Mesenchymal stem cell (in vitro differentiated cells and primary cell): ENCODE measurements around the gene CELSR1.

ENCODE experiments used
- DNase-seq: peaks from one replicate; pipeline ENCODE4 v3.0.0-alpha.2; 2013
- H2AFZ ChIP-seq: one replicate; pipeline ENCODE4 v1.6.1; 2013; ENCODE audit warnings: low read depth, mild to moderate bottlenecking, control low read depth, inconsistent platforms, low read length, moderate library complexity
- H2AK5ac ChIP-seq: 2 replicates; pipeline ENCODE4 v1.6.1; 2013; ENCODE audit warnings: low read length, moderate library complexity, mild to moderate bottlenecking, inconsistent platforms; ENCODE audit not compliant: severe bottlenecking
- H2BK120ac ChIP-seq: one replicate; pipeline ENCODE4 v1.6.1; 2013; ENCODE audit warnings: low read depth, mild to moderate bottlenecking, inconsistent platforms, low read length, moderate library complexity
- H2BK12ac ChIP-seq, 2 experiments: one replicate each; pipeline ENCODE4 v1.6.1; 2013; ENCODE audit warnings: inconsistent platforms in 2 of 2, low read length in 2 of 2, mild to moderate bottlenecking in 2 of 2, moderate library complexity in 2 of 2, control low read depth in 1 of 2
- H2BK15ac ChIP-seq: one replicate; pipeline ENCODE4 v1.6.1; 2013; ENCODE audit warnings: mild to moderate bottlenecking, low read depth, inconsistent platforms; ENCODE audit not compliant: poor library complexity, severe bottlenecking
- H2BK5ac ChIP-seq: 2 replicates; pipeline ENCODE4 v1.6.1; 2013; ENCODE audit warnings: low read depth, mild to moderate bottlenecking, low read length, control low read depth, inconsistent platforms; ENCODE audit not compliant: poor library complexity, severe bottlenecking
- H3K14ac ChIP-seq, 2 experiments: one replicate each; pipeline ENCODE4 v1.6.1; 2013; ENCODE audit warnings: inconsistent platforms in 2 of 2, low read length in 2 of 2, control low read depth in 1 of 2, mild to moderate bottlenecking in 1 of 2, moderate library complexity in 1 of 2
- H3K18ac ChIP-seq, 2 experiments: one replicate each; pipeline ENCODE4 v1.6.1; 2013; ENCODE audit warnings: inconsistent platforms in 2 of 2, low read length in 2 of 2, control low read depth in 1 of 2, low read depth in 1 of 2, mild to moderate bottlenecking in 1 of 2
- H3K23ac ChIP-seq, 2 experiments: one replicate each; pipeline ENCODE4 v1.6.1; 2013; ENCODE audit warnings: inconsistent platforms in 2 of 2, low read length in 2 of 2, mild to moderate bottlenecking in 2 of 2, moderate library complexity in 2 of 2, control low read depth in 1 of 2
- H3K27ac ChIP-seq: 2 replicates; pipeline ENCODE4 v1.5.1; 2013; ENCODE audit warnings: mild to moderate bottlenecking, moderate library complexity, low read length, control low read depth, inconsistent platforms; ENCODE audit not compliant: poor library complexity, severe bottlenecking
- H3K27me3 ChIP-seq, 2 experiments: 2 replicates each; pipeline versions ENCODE4 v1.6.1 to v1.7.0; 2013; ENCODE audit warnings: low read length in 2 of 2, mild to moderate bottlenecking in 2 of 2, moderate library complexity in 2 of 2, control low read depth in 1 of 2, inconsistent platforms in 1 of 2; ENCODE audit not compliant: control insufficient read depth in 1 of 2, insufficient read depth in 1 of 2
- H3K36me3 ChIP-seq, 2 experiments: 2 replicates each; pipeline versions ENCODE4 v1.6.1 to v1.7.0; 2013; ENCODE audit warnings: low read length in 2 of 2, control low read depth in 1 of 2, inconsistent platforms in 1 of 2, low read depth in 1 of 2, mild to moderate bottlenecking in 1 of 2; ENCODE audit not compliant: insufficient read depth in 2 of 2, control insufficient read depth in 1 of 2
- H3K4ac ChIP-seq, 2 experiments: one replicate each; pipeline ENCODE4 v1.6.1; 2013; ENCODE audit warnings: inconsistent platforms in 2 of 2, low read length in 2 of 2, mild to moderate bottlenecking in 2 of 2, moderate library complexity in 2 of 2, control low read depth in 1 of 2, low read depth in 1 of 2
- H3K4me1 ChIP-seq: 2 replicates; pipeline ENCODE4 v1.6.1; 2013; ENCODE audit warnings: low read depth, low read length, control low read depth; ENCODE audit not compliant: control insufficient read depth, insufficient read depth
- H3K4me2 ChIP-seq: 2 replicates; pipeline ENCODE4 v1.6.1; 2013; ENCODE audit warnings: low read length, mild to moderate bottlenecking, inconsistent platforms; ENCODE audit not compliant: poor library complexity, severe bottlenecking
- H3K4me3 ChIP-seq, 2 experiments: 2 replicates each; pipeline versions ENCODE4 v1.5.1 to v1.7.0; 2013; ENCODE audit warnings: low read length in 2 of 2, mild to moderate bottlenecking in 2 of 2, control low read depth in 1 of 2, low read depth in 1 of 2; ENCODE audit not compliant: insufficient read depth in 1 of 2
- H3K79me1 ChIP-seq: replicated peaks from 2 replicates; pipeline ENCODE4 v1.6.1; 2013; ENCODE audit warnings: mild to moderate bottlenecking, control low read depth, low read length, inconsistent platforms; ENCODE audit not compliant: poor library complexity, severe bottlenecking
- H3K9ac ChIP-seq: 2 replicates; pipeline ENCODE4 v1.7.0; 2013; ENCODE audit warnings: mild to moderate bottlenecking, low read length, moderate library complexity
- H3K9me3 ChIP-seq: 2 replicates; pipeline ENCODE4 v1.7.0; 2013; ENCODE audit warnings: mild to moderate bottlenecking, low read length; ENCODE audit not compliant: control insufficient read depth
- H4K8ac ChIP-seq: one replicate; pipeline ENCODE4 v1.6.1; 2013; ENCODE audit warnings: inconsistent platforms, mild to moderate bottlenecking, low read length, moderate library complexity
- H4K91ac ChIP-seq: one replicate; pipeline ENCODE4 v1.6.1; 2013; ENCODE audit warnings: mild to moderate bottlenecking, low read length, inconsistent platforms
- WGBS: methylation state at CpG from one replicate; pipeline ENCODE4 v1.1.7; 2013; ENCODE audit warnings: mixed read lengths; 5-methylcytosine and 5-hydroxymethylcytosine counted together

CELSR1 gene

DNA sequence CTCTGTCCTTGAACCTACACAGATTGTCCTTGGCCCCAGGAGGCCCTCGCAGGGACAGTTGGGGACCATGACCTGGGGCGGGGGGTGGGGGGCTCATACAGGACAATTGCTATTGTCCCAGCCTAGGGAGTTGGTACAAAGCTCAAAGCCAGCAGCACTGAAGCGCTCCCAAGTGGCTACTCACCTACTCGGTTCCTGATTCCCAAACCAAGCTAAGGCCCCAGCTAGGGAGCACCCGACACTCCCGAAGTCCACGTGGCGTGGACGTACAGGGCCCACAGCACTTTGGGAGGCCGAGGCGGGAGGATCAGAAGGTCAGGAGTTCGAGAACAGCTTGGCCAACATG is 80.6 kb downstream of the CELSR1 start:
- no peaks in the 10 kb centered on the region for H3K9me3 ChIP-seq
- no peak overlapping the region for H3K9ac ChIP-seq
- no peak overlapping the region for H3K4me2 ChIP-seq
- no peak overlapping the region for H3K4ac ChIP-seq
- H3K27ac ChIP-seq, result peak overlapping the region; percentile 3
- no peak overlapping the region for H3K14ac ChIP-seq
- 85% methylated on average over 12 of the region's 12 CpGs for WGBS
- H3K23ac ChIP-seq, result no peak overlapping the region
- peaks cover 0 to 22% of the 10 kb centered on the region in 2 experiments for H3K36me3 ChIP-seq
- H3K27me3 ChIP-seq, result peaks cover 0 to 76% of the 10 kb centered on the region in 2 experiments
- peaks cover 48% of the 10 kb centered on the region for H3K79me1 ChIP-seq
- H3K18ac ChIP-seq, result no peak overlapping the region
- H4K8ac ChIP-seq, result no peak overlapping the region
- DNase-seq, result no peak
- no peak overlapping the region for H2BK15ac ChIP-seq
- H4K91ac ChIP-seq, result no peak overlapping the region
- H3K4me3 ChIP-seq, result no peak overlapping the region
- no peak overlapping the region for H2BK120ac ChIP-seq
- no peak overlapping the region for H2BK5ac ChIP-seq
- H2AFZ ChIP-seq, result no peak overlapping the region
- H2BK12ac ChIP-seq, result no peak overlapping the region
- peaks cover 51% of the 10 kb centered on the region for H3K4me1 ChIP-seq
- H2AK5ac ChIP-seq, result peak overlapping the region; percentile 19

- DNase-seq, result no peak
- no peak overlapping the region for H3K4me2 ChIP-seq
- no peaks in the 10 kb centered on the region for H3K9me3 ChIP-seq
- no peak overlapping the region for H4K91ac ChIP-seq
- H3K4me1 ChIP-seq, result peaks cover 56% of the 10 kb centered on the region
- H3K4ac ChIP-seq, result no peak overlapping the region
- H3K27ac ChIP-seq, result no peak overlapping the region
- H2BK12ac ChIP-seq, result no peak overlapping the region
- no peak overlapping the region for H2BK5ac ChIP-seq
- no peak overlapping the region for H3K4me3 ChIP-seq
- no peak overlapping the region for H3K14ac ChIP-seq
- peak overlapping the region; percentile 88 for H2AK5ac ChIP-seq
- H3K36me3 ChIP-seq, result peaks cover 0 to 14% of the 10 kb centered on the region in 2 experiments
- 85% methylated on average over 11 of the region's 13 CpGs for WGBS
- H3K79me1 ChIP-seq, result peaks cover 49% of the 10 kb centered on the region
- peaks cover 0 to 78% of the 10 kb centered on the region in 2 experiments for H3K27me3 ChIP-seq
- H2BK15ac ChIP-seq, result no peak overlapping the region
- H2BK120ac ChIP-seq, result no peak overlapping the region
- no peak overlapping the region for H3K9ac ChIP-seq
- H3K18ac ChIP-seq, result no peak overlapping the region
- no peak overlapping the region for H3K23ac ChIP-seq
- no peak overlapping the region for H4K8ac ChIP-seq
- H2AFZ ChIP-seq, result no peak overlapping the region
Measured at GRCh38 chr22:46455446-46455845, 82.0 kb downstream of the CELSR1 start.

DNA sequence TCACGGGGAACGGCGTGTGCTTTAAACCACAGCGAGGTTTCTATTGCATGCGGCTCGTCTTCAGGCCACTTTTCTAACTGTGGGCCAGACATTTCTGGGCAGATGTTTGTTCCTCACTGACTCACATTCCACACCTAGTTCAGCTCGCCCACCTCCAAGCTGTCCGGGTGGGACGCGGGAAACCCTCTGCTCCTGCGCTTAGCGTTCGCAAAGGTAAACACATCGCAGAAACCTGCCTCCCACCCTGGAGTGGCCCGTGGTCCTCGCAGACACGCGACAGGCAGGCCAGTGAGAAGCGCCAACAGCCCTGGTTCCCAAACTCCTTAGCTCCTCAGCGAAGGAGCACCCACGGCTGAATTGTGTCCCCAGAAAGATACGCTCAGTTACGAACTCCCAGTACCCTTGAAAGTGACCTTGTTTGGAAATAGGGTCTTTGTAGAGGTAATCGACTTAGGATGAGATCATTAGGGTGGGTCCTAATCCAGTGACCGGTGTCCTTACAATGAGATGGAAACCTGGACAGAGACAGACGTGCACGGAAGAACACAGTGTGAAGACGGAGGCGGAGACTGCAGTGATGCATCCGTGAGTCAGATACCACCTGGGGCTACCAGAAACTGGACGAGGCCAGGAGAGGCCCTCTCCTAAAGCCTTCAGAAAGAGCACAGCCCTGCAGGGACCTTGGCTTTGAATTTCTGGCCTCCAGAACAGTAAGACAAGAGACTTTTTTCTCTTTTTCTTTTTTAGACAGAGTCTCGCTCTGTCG is 82.7 kb downstream of the CELSR1 start:
- H3K4me3 ChIP-seq, result no peak overlapping the region
- peaks cover 0 to 79% of the 10 kb centered on the region in 2 experiments for H3K27me3 ChIP-seq
- no peak overlapping the region for H4K91ac ChIP-seq
- H3K4me2 ChIP-seq, result no peak overlapping the region
- H2BK15ac ChIP-seq, result no peak overlapping the region
- H2BK12ac ChIP-seq, result no peak overlapping the region
- H3K4me1 ChIP-seq, result peaks cover 54% of the 10 kb centered on the region
- WGBS, result 87% methylated on average over 33 of the region's 33 CpGs
- peak overlapping the region; percentile 29 for H2AK5ac ChIP-seq
- H2AFZ ChIP-seq, result no peak overlapping the region
- H3K9ac ChIP-seq, result no peak overlapping the region
- no peaks in the 10 kb centered on the region for H3K9me3 ChIP-seq
- no peak overlapping the region for H2BK5ac ChIP-seq
- no peak overlapping the region for H2BK120ac ChIP-seq
- H3K18ac ChIP-seq, result no peak overlapping the region
- H3K27ac ChIP-seq, result peak overlapping the region; percentile 5
- H3K23ac ChIP-seq, result no peak overlapping the region
- no peak overlapping the region for H3K4ac ChIP-seq
- no peak for DNase-seq
- no peak overlapping the region for H4K8ac ChIP-seq
- peaks cover 53% of the 10 kb centered on the region for H3K79me1 ChIP-seq
- H3K36me3 ChIP-seq, result peaks cover 0 to 17% of the 10 kb centered on the region in 2 experiments
- no peak overlapping the region for H3K14ac ChIP-seq

DNA sequence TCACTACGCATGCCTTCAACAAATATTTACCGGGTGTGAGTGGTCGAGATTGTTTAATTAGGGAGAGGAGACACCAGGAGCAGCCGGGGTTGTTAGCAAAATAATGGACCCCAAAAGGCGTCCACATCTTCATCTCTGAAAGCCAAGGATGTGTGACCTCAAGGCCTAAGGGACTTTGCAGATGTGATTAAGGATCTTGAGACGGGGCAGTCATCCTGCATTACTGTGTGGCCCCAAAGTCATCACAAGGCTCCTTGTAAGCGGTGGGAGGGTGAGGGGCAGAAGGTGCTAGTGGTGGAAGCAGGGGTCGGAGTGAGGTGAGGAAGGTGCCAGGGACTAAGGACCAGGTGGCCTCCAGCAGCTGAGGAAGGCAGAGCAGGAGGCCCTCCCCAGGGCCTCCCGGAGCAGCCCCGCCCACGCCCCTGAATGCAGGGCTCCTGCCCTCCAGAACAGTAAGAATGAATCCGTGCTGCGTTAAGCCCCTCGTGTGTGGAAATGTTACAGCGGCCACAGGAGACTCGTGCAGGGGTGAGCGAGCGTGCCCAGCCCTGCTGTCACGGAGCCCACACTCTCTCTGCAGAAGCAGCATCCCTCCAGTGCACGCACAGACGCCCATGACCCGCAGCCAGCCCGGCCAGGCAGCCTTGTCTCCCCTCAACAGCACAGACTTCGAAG is 83.5 kb downstream of the CELSR1 start:
- peaks cover 0 to 79% of the 10 kb centered on the region in 2 experiments for H3K27me3 ChIP-seq
- H3K23ac ChIP-seq, result no peak overlapping the region
- H3K36me3 ChIP-seq, result peaks cover 0 to 17% of the 10 kb centered on the region in 2 experiments
- peak overlapping the region; percentile 14 for H2AK5ac ChIP-seq
- H2BK12ac ChIP-seq, result no peak overlapping the region
- H3K9me3 ChIP-seq, result no peaks in the 10 kb centered on the region
- H2BK120ac ChIP-seq, result no peak overlapping the region
- H3K4me3 ChIP-seq, result no peak overlapping the region
- 84% methylated on average over 24 of the region's 24 CpGs for WGBS
- H3K4me1 ChIP-seq, result peaks cover 51% of the 10 kb centered on the region
- no peak overlapping the region for H3K18ac ChIP-seq
- H2AFZ ChIP-seq, result no peak overlapping the region
- H3K4me2 ChIP-seq, result no peak overlapping the region
- H4K8ac ChIP-seq, result no peak overlapping the region
- H3K9ac ChIP-seq, result no peak overlapping the region
- peaks cover 49% of the 10 kb centered on the region for H3K79me1 ChIP-seq
- DNase-seq, result no peak
- H3K27ac ChIP-seq, result no peak overlapping the region
- no peak overlapping the region for H4K91ac ChIP-seq
- no peak overlapping the region for H3K4ac ChIP-seq
- peak overlapping the region in 1 of 2 experiments; percentile 26 for H3K14ac ChIP-seq
- no peak overlapping the region for H2BK5ac ChIP-seq
- H2BK15ac ChIP-seq, result no peak overlapping the region
